ENCODE data around the gene MYLIP. TPM values are rescaled to one million over a fixed set of nuclear protein-coding genes. Genes with fewer than 3 reads are reported as not detected.
A peak's percentile ranks its signal among the peaks of the same experiment; 100 is the strongest.

Gene MYLIP
- total and polyA plus RNA-seq, 8 donors = 27.8 to 58.1 (median 50.9) TPM

- Histone ChIP-seq H3K4me3 (no peak overlapping the region), H3K9me3 (no peaks in the 10 kb centered on the region), H3K4me1 (peaks cover 6 to 23% of the 10 kb centered on the region in 2 donors), H3K27ac (no peak overlapping the region), H3K36me3 (no peaks in the 10 kb centered on the region), H3K27me3 (no peaks in the 10 kb centered on the region)
- TF ChIP-seq CTCF (IDR thresholded peaks at IDR 0.05) = no peak
- ATAC-seq = no peak
- intact Hi-C loops (cut with DNase I) = no loop called here
- no peak for DNase-seq
Observed at GRCh38 chr6:16126861-16127260, 2.0 kb upstream of the MYLIP start.

- intact Hi-C loops (cut with DNase I) = no loop called here
- Histone ChIP-seq H3K36me3 (no peaks in the 10 kb centered on the region), H3K9me3 (no peaks in the 10 kb centered on the region), H3K27ac (no peak overlapping the region), H3K4me1 (peaks cover 13 to 29% of the 10 kb centered on the region in 2 donors), H3K27me3 (no peaks in the 10 kb centered on the region), H3K4me3 (no peak overlapping the region)
- DNase-seq (no peak), ATAC-seq (no peak)
- TF ChIP-seq CTCF (IDR thresholded peaks at IDR 0.05) = no peak
Observed at GRCh38 chr6:16127471-16127870, 1.4 kb upstream of the MYLIP start.

GRCh38 chr6:16129623-16130401 lies 926 bp downstream of the MYLIP start:
- DNase-seq (peak in 3 of 4 donors; percentile 28 to 84 (median 43)), ATAC-seq (peak; percentile 2)
- no peak for TF ChIP-seq CTCF (IDR thresholded peaks at IDR 0.05)
- Histone ChIP-seq H3K4me3 (peak overlapping the region; percentile 98 to 99), H3K27ac (peak overlapping the region; percentile 93 to 94), H3K9me3 (no peaks in the 10 kb centered on the region), H3K36me3 (peaks cover 0 to 7% of the 10 kb centered on the region in 2 donors), H3K27me3 (no peaks in the 10 kb centered on the region), H3K4me1 (peaks cover 32 to 52% of the 10 kb centered on the region in 2 donors)
- intact Hi-C loops (cut with DNase I) = no loop called here

GRCh38 chr6:16130437-16130891 lies 1.6 kb downstream of the MYLIP start:
- no peaks in the 10 kb centered on the region for H3K9me3 ChIP-seq
- no peak for TF ChIP-seq CTCF (IDR thresholded peaks at IDR 0.05)
- peaks cover 0 to 7% of the 10 kb centered on the region in 2 donors for H3K36me3 ChIP-seq
- H3K27me3 ChIP-seq = no peaks in the 10 kb centered on the region
- H3K27ac ChIP-seq = peak overlapping the region; percentile 93 to 94
- intact Hi-C loops (cut with DNase I) = no loop called here
- peak; percentile 4 for ATAC-seq
- peak in 1 of 4 donors; percentile 50 for DNase-seq
- peak overlapping the region; percentile 98 to 99 for H3K4me3 ChIP-seq
- peaks cover 37 to 59% of the 10 kb centered on the region in 2 donors for H3K4me1 ChIP-seq

- intact Hi-C loops (cut with DNase I) = no loop called here
- H3K27me3 ChIP-seq = no peaks in the 10 kb centered on the region
- H3K9me3 ChIP-seq = no peaks in the 10 kb centered on the region
- peak; percentile 73 for ATAC-seq
- TF ChIP-seq CTCF (IDR thresholded peaks at IDR 0.05) = no peak
- H3K4me3 ChIP-seq = peak overlapping the region; percentile 98 to 99
- H3K36me3 ChIP-seq = peaks cover 0 to 7% of the 10 kb centered on the region in 2 donors
- H3K4me1 ChIP-seq = peaks cover 38 to 64% of the 10 kb centered on the region in 2 donors
- H3K27ac ChIP-seq = peak overlapping the region; percentile 93 to 94
- peak in 2 of 4 donors; percentile 70 to 88 for DNase-seq
Observed at GRCh38 chr6:16130932-16131387, 2.1 kb downstream of the MYLIP start.
